ENCODE measurements around the gene FBXO10.
"Not testable (repeated sequence)": the region's sequence is repeated elsewhere in the genome, so short reads cannot be mapped to it uniquely, and the experiment has no call there.

FBXO10 gene

DNA sequence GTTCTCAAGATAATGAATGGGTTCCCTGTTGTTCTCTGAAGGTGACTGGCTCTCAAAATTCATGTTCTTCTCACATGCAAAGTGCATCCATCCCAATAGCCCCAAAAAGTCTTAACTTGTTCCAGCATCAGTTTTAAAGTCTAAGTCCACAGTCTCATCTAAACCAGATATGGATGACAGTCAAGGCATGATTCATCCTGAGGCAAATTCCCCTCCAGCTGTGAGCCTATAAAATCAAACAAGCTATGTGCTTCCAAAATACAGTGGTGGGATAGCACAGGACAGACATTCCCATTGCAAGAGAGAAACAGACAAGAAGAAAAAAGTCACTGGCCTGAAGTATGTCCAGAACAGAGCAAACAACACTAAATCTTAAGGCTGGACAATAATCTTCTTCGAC is 25.4 kb downstream of the FBXO10 start:
- DNase-seq (ENCODE audit: low read depth in 2 of 2): no peak

DNA sequence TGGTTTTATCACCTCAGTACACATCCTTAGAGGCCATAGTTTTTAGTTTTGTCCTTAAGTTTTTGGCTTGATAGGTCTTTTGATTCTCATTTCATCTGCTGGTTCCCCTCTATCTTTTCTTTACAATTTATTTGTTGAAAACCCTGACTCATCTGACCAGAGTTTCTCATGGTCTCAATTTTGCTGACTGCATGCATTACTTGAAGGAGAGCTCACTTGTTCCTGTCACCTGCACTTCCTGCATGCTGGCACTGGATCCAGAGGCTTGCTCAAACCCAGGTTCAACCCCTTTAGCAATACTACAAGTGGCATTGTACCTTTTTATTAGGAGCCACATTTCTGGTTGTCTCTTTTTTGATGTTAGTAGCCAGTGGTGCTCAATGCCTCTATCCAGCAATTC is 26.7 kb downstream of the FBXO10 start:
- DNase-seq (ENCODE audit: low read depth in 2 of 2): no peak

DNA sequence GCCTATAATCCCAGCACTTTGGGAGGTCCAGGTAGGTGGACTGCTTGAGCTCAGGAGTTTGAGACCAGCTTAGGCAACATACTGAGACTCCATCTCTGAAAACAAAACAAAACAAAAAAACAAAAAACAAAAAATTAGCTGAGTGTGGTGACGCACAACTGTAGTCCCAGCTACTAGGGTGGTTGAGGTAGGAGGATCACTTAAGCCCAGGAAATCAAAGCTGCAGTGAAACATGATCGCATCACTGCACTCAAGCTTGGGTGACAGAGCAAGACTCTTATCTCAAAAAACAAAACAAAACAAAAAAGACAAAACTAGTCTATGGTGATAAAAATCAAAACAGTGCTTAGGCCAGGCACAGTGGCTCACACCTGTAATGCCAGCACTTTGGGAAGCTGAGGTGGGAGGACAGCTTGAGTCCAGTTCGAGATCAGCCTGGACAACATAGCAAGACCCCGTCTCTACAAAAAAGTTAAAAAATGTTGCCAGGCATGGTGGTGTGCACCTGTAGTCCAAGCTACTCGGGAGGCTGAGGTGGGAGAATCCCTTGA is 28.8 kb downstream of the FBXO10 start:
- no peak for DNase-seq (ENCODE audit: low read depth in 2 of 2)

DNA sequence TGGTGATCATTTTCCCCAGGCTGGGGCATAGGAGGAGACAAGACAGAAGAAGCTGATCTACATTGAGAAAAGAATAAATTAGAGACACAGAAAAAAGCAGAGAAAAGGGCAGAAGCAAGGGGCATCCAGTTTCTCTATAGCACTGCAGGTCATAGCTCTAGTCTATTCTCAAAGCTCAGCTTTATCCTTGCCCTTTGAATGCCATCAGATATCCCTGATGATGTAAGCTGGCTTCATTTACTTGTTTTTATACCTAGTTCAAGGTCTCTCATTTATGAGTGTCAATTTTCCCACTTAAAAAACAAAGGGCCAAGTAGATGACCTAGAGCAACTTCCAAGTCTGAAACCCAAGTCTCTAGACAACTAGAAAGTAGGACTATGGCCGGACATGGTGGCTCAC is 32.7 kb downstream of the FBXO10 start:
- no peak for DNase-seq (ENCODE audit: low read depth in 2 of 2)

DNA sequence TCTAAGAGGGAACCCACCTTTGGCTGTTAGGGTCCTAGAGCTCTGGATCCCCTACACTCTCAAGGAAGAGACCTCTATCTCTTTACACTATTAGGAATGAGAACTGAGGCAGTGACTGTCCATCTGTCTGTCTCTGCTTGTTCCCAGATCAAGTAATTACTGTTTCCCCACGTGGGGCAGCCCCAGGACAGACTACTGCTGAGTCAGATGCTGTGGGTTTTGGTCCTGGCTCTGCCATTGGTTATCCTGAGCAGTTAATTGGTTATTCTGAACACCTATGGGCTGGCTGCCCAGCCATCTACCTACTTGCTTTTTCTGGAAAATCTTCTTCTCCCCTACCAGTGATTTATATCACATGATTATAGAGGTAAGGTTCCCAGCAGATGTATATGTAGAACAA is 33.3 kb downstream of the FBXO10 start:
- DNase-seq (ENCODE audit: low read depth in 2 of 2): no peak

DNA sequence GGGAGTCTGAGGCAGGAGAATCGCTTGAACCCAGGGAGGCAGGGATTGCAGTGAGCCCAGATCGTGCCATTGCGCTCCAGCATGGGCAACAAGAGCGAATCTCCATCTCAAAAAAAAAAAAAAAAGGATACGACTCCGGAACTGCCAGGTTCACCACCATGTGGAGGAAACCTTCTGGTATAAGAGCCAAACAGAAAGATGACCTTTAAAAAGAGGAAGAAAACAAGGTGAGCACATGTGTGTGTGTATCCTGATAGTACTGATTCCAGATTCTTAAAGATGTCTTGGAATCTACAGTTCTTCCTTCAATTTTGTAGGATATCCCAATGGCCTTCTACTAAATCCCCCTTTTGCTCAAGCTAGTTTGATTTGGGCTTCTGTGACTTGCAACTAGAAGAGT is 33.7 kb downstream of the FBXO10 start:
- no peak for DNase-seq (ENCODE audit: low read depth in 2 of 2)

DNA sequence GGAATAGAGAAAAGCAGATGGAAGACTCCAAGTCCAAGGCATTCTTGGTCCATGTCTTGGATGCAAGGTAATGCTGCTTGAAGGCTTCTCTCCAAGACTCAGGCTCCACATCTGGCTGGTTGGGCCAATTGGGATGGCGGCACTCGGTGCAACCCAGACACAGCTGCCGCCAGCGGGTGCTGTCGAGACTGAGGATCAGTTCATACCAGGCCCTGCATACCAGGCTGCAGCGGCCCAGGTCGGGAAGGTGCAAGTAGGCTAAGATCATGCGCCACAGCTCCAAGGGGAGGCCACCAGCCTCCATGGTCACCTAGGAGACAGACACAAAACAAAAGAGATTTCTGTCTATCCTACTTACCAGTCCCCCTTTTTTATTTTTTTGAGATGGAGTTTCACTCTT is 34.7 kb downstream of the FBXO10 start:
- no peak for DNase-seq (ENCODE audit: low read depth in 2 of 2)

DNA sequence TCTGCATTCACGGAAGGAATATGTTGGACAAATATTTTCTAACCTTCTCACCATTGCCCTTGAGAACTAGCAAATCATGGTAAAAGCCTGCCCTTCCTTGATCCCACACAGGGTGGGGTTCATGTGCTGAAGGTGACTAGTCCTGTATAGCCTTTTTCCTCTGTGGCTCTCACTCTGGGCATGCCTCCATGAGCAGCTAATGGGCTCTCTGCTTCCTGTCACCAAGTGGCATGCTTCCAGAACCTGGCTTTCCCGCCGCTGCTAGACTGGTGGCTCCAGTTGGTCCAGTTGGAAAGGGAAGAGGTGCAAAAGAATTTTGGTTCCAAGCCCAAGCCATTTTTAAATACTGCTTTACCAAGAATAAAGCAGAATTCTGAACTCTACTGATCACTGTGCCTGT is 35.5 kb downstream of the FBXO10 start:
- no peak for DNase-seq (ENCODE audit: low read depth in 2 of 2)

DNA sequence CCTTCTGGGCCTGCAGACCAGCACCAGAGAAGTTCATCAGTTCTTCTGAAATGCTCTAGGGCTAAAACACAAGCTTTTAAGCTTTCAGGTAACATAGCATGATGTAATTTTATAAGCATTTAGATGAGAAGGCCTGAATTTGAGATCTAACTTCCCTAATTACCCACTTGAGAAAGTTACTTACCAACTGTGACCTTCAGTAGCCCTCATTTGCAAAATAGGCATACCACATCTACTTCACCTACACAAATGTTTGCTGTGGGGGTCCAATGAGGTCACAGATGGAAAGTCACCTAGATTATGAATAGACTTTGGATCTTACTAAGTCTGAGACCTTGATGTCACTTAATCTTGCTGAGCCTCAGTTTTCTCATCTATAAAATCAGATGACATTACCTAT is 36.5 kb downstream of the FBXO10 start:
- DNase-seq (ENCODE audit: low read depth in 2 of 2): no peak

DNA sequence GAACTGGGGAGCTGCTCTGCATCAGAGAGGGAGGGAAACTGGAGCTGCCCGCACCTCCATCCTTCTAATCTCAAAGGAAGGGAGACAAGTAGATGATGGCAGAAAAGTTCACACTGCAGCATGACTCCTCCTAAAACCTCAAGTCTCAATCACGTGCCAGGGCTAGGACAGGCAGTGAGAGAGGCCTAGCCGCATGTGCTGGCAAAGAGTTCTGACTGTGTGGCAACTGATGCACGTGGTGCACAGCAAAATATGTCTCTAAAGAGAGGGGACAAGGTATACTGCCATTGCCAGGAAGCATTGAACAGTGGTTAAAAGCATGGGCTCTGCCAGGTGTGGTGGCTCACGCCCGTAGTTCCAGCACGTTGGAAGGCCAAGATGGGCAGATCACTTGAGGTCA is 38.1 kb downstream of the FBXO10 start:
- no peak for DNase-seq (ENCODE audit: low read depth in 2 of 2)

DNA sequence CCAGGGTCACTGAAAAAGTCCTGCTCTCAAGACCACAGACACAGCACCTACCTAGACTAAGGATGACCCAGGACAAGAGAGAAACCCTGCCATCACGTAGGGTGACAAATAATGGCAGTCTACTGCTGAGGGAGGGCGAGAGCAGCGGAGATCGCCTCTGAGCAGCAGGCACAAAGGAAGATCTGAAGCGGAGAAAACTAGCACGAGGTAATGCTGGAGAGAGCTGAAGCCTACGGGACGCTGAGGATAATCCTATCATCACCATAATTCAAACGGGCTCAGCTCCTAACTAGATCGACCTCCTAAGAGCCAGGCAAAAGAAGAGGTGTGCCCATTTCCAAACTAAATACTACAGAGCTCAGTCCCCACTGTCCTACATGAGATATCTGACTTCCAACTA is 41.3 kb downstream of the FBXO10 start:
- no peak for DNase-seq (ENCODE audit: low read depth in 2 of 2)

DNA sequence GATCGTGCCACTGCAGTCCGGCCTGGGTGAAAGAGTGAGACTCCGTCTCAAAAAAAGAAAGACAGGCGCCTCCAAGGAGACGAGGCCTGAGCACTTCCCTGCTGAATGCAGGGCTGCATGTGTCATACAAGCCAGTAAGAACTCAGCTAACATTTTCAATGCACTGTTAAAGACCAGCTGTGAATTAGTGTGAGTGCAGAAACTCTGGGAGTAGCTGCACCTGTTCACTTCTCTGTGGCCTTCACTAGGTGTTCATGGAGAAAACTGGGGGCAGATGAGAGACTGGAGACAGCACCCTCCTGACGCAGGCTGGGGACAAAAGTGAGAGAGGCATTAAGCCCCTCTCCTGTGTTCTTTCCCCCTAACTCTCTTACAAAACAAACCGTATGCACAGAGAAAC is 41.8 kb downstream of the FBXO10 start:
- DNase-seq (ENCODE audit: low read depth in 2 of 2): no peak

DNA sequence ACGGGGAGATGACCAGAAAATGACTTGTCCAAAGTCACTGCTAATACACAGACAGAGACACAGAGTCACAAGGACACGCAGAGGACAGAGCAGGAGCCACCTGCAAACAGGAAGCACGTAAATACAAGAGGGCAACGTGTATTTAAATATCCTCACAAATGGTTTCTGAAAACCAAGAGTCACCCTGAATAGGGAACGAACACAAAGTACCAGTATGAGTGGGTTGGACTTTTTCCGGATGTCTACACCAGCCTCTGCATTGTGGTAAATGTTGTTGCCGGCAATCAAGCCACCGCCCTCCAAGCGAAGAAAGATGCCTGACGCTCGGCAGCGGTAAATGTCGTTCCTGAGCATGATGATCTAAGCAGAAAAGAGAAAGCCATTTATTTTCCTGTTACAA is 44.5 kb downstream of the FBXO10 start:
- no peak for DNase-seq (ENCODE audit: low read depth in 2 of 2)

DNA sequence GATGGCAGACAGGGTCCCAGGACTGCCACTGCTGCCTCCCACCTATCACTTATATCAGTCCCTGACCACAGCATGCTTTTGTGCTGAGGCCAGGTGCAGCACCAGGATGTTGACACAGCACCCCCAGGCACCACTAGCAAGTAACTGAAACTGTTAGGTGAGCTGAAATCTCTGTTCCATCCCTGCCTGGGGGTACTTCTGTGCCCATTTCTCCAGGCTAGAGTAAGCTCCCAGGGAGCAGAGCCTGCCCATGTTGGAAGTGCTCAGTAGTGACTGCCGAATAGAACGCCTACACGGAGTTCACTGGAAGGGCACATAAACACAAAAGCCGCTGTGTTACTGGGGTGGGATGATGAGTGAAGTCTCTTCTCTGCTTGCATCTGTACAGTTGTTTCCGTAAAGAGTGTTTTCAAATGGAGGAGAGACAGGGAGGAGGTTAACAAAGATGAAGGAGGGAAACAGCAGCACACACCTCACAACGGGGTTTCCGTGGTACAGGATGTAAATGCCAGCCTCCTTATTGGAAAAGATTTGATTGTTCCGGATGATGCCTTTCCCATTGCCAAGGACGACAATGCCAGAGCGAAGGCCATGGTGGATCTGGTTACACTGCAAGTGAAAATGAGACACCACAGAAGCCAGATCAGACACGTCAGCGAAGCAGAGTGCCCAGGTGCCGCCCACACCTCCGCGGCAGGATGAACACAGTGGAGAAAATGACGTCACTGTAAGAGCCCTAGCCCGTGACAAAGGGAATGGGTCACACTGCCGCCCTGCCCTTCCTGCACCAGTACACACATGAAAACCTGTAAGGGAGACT is 47.3 kb downstream of the FBXO10 start:
- DNase-seq (ENCODE audit: low read depth in 2 of 2): peak; percentile 58 to 74

DNA sequence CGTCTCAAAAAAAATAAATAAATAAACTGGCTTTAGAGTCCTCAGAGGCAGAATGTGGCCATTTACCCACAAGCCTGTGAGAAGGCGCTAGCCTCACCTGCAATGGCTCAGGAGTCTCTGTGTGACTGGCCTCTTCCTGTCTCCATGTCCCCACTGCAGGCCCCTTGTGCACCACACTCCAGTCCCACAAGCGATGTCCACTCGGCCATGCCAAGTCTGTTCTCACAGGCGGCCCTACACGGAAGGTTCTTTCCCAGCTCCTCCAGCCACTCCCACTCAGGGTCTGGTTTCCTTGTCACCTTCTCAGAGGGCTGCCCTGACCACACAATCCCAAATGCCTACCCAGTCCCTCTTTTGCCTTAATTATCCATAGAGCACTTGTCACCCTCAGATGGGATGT is 52.3 kb downstream of the FBXO10 start:
- no peak for DNase-seq (ENCODE audit: low read depth in 2 of 2)

DNA sequence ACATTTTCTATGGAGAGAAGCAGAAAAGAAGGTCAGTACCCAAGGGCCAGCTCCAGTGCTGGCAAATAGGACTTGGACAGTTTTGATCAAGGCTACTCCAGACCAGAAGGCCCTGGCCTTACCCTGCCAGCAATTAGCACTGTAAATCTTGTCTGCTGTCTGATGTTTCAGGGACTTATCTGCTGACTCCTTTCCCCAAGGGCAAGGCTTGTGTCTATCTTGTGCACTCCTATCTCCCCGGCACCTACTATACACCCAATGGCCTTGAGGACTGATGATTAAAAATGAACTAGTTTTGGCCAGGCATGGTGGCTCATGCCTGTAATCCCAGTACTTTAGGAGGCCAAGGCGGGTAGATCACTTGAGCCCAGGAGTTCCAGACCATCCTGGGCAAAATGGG is 53.2 kb downstream of the FBXO10 start:
- no peak for DNase-seq (ENCODE audit: low read depth in 2 of 2)

DNA sequence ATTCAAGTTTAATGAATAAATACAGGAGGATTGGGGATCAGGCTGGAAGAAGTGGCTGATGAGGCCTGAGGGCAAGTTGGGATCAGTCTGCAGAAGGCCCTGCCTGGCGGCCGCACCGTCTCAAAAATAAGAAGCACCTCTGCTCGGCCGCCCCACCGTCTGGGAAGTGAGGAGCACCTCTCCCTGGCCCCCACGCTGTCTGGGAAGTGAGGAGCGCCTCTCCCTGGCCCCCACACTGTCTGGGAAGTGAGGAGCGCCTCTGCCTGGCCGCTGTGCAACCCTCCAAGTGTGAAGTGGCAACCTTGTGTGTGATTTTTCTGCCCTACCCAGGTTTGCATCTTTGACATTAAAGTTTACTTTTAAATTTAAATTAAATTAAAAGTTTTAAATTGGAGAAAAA is 55.1 kb downstream of the FBXO10 start:
- no peak for DNase-seq (ENCODE audit: low read depth in 2 of 2)

DNA sequence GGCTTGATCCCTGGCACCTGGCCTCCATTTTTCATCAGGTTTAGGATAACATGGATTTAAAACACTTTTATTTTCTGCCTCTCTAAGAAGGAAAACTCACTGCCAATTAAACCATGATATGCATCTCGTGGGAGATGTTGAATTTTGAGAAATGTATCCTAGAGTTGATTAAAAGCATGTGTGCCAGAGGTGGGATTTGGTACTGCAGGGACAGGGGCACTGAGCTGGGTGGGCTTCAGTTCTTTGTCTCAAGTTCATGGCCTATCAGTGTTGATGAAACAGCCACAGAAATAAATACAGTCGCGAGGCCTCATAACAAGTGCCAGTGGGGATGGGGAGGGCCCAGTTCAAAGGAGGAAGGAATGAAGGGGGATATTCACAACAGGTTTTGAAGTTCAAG is 55.5 kb downstream of the FBXO10 start:
- DNase-seq (ENCODE audit: low read depth in 2 of 2): no peak

DNA sequence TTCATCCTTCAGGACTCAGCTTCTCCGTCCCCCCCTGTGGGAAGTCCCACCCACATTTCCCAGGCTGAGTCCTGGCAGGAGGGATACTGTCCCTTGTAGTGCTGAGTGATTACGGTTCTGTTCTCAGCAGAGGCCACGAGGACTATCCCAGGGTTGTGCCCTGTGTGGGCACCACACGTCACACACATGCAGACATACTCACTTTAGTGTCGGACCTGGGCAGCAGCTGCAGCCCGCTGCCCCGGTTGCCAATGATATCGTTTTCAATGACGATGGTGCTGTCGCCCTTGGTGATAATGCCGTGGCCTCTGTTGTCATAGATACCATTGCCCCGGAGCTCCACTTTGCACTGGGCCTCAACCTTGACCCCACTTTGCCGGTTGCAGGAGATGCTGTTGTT is 58.3 kb downstream of the FBXO10 start:
- no peak for DNase-seq (ENCODE audit: low read depth in 2 of 2)

DNA sequence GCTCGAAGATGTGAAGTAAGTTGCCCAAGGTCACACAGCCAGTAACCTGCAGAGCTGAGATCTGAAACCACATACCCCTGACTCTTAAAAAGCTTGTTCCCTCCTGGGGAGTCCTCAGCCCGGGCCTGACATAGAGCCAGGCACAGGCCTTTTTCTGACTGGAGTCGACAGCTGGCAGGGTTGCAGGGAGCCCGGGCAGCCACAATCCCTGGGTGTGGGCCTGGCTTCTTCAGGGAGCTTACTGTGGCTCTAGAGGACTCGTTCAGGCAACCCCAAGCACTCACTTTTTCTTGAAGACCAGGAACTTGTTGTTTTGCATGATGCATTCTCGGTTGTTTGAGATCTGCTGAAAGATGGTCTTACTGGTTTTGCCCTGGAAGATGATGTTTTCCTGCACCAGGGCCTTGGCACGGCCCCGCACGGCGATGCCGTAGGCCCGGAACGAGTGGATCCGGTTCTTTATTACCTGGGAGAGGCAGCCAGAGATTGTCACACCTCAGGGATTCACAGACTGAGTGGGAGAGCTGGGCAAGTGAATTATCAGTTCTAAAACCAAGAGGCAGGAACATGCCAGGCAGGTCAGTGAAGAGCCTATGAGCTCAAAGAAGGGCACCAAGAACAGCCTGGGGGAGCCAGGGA is 60.4 kb downstream of the FBXO10 start:
- no peak for DNase-seq (ENCODE audit: low read depth in 2 of 2)

DNA sequence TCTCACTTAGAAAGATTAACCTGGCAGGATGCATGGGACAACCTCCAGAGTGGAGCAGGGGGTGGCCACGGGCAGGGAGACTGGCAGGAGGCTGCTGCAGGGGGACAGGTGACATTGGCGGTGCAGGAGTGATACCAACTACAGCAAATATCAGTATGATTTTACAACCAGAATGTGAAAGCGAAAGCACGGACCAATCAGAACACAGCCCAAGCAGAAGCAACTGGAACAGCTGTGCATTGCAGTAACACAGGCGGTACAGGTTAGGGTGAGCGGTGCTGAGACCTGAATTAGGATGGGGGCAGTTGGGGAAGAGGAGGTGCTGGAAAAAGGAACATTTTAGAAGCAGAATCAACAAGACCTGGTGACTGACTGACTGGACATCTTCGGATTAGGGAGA is 61.2 kb downstream of the FBXO10 start:
- no peak for DNase-seq (ENCODE audit: low read depth in 2 of 2)

DNA sequence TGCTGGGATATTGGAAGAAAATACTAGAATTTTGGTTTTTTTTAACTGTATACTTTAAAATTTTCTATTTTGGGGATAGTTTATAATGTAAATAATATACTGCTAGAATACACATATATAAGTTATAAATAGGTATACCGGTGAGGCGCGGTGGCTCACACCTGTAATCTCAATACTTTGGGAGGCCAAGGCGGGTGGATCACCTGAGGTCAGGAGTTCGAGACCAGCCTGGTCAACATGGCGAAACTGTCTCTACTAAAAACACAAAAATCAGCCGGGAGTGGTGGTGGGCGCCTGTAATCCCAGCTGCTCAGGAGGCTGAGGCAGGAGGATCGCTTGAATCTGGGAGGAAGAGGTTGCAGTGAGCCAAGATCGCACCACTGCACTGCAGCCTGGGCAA is 61.8 kb downstream of the FBXO10 start:
- DNase-seq (ENCODE audit: low read depth in 2 of 2): not testable (repeated sequence)

DNA sequence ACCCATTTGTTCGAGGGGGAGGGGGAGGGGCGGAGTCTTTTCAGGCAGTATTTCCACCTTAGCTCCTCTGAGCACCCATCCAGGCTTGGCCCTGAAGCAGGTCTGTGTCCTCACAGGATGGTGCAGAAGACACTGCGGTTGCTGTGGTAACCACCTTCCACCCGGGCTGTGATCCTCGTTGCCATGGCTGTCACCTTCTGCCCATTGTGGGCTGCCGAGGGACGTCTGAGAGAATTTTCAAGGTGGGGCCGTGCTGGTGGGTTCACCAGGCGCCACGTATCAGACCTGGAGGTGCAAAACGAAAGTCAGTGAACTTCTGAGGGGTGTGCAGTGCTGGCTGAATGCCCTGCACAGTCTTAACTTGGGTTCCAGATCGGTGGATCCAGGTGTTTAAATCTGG is 63.7 kb downstream of the FBXO10 start:
- DNase-seq (ENCODE audit: low read depth in 2 of 2): no peak

All from stimulated activated CD8-positive, alpha-beta memory T cell treated with anti-CD3 and anti-CD28 coated beads, Interleukin-15, amount 100 ng/mL, for 48 hours (primary cell).